Measurements from ENCODE around the gene UTF1. TPM values are rescaled to one million over a fixed set of nuclear protein-coding genes. Genes with fewer than 3 reads are reported as not detected.

The UTF1 gene
- polyA plus RNA-seq, 3 donors: 0.14 to 0.48 (median 0.24) TPM

- no peak overlapping the region for H3K27ac ChIP-seq (ENCODE audit: low read depth in 1 of 2, low read length in 2 of 2)
- no peak for TF ChIP-seq CTCF (IDR thresholded peaks at IDR 0.05)
- intact Hi-C loops (cut with micrococcal nuclease): loop anchor here in 1 of 2 donors (10.0 kb wide), 1 partner anchor 234 kb away; no protein-coding TSS in a partner anchor
- no peak overlapping the region for H3K9ac ChIP-seq (ENCODE audit: insufficient read depth, low read length, poor library complexity, severe bottlenecking)
- H4K20me1 ChIP-seq (ENCODE audit: insufficient read depth, low read length): no peaks in the 10 kb centered on the region
- H3K36me3 ChIP-seq (replicated peaks in 1 of 2; ENCODE audit: control insufficient read depth in 1 of 2, insufficient read depth in 2 of 2, low read length in 2 of 2): no peaks in the 10 kb centered on the region
- H3K4me1 Mint-ChIP-seq: peaks cover 32% of the 10 kb centered on the region
- H3K4me3 ChIP-seq (replicated peaks in 1 of 3; ENCODE audit: low read depth in 2 of 3, low read length in 3 of 3): no peak overlapping the region
- no peak overlapping the region for H2AFZ ChIP-seq (ENCODE audit: insufficient read depth, low read depth, low read length, poor library complexity, severe bottlenecking)
- H3K79me2 ChIP-seq (ENCODE audit: insufficient read depth, low read length): no peaks in the 10 kb centered on the region
- H3K27me3 ChIP-seq (ENCODE audit: control insufficient read depth in 2 of 2, insufficient read depth in 2 of 2, low read length in 2 of 2): peaks cover 0 to 14% of the 10 kb centered on the region in 2 donors
- peak overlapping the region in 1 of 2 donors; percentile 26 for H3K4me3 Mint-ChIP-seq
- WGBS (ENCODE audit: insufficient coverage): 72% methylated on average over 10 of the region's 21 CpGs
- no peaks in the 10 kb centered on the region for H3K36me3 Mint-ChIP-seq
- peaks cover 17 to 39% (median 20%) of the 10 kb centered on the region in 3 donors for H3K27me3 Mint-ChIP-seq (ENCODE audit: low read depth in 3 of 3)
- H3K4me2 ChIP-seq (replicated peaks; ENCODE audit: extremely low read depth, low read length, poor library complexity, severe bottlenecking): no peak overlapping the region
- no peak for DNase-seq
- H3K4me1 ChIP-seq (ENCODE audit: control insufficient read depth in 1 of 2, insufficient read depth in 2 of 2, low read length in 2 of 2): peaks cover 17 to 34% of the 10 kb centered on the region in 2 donors
- no peaks in the 10 kb centered on the region for H3K9me3 Mint-ChIP-seq
- no peaks in the 10 kb centered on the region for H3K9me3 ChIP-seq (replicated peaks in 1 of 2; ENCODE audit: control insufficient read depth in 1 of 2, insufficient read depth in 1 of 2, low read length in 2 of 2)
- no peak overlapping the region for H3K27ac Mint-ChIP-seq
These were observed 19.2 kb downstream of the UTF1 start for GRCh38 chr10:133249094-133249780.

DNA sequence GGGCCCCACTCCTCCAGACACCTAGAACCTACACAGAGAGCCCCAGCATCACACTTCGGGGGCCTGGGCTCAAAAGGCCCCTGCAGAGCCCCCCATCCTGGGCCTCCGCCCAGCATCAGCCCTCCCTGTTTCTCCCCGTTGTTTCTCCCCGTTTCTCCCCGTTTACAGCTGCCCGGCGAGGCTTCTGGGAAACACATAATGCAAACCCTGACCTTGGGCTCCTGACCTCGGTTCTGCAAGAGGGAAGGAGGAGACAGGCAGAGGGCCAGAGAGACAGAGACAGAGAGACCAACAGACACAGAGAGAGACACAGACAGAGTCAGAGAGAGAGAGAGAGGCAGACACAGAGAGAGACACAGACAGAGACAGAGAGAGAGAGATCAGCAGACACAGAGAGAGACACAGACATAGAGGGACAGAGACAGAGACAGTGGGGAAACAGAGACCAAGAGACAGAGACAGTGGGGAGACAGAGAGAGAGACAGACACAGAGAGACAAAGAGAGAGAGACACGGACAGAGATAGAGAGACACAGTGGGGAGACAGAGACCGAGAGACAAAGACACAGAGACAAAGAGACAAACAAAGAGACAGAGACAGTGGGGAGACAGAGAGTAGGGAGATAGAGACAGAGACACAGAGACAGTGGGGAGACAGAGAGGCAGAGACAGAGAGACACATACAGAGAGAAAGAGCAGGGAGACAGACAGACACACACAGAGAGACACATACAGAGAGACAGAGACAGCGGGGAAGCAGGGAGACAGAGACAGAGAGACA is 20.1 kb downstream of the UTF1 start:
- intact Hi-C loops (cut with micrococcal nuclease): loop anchor here (10.0 kb wide), 2 partner anchors 105 to 235 kb away; no protein-coding TSS in a partner anchor
- H3K36me3 Mint-ChIP-seq: no peaks in the 10 kb centered on the region
- Histone ChIP-seq H3K4me2 (replicated peaks; ENCODE audit: extremely low read depth, low read length, poor library complexity, severe bottlenecking) (no peak overlapping the region), H3K79me2 (ENCODE audit: insufficient read depth, low read length) (no peaks in the 10 kb centered on the region), H3K9me3 (replicated peaks in 1 of 2; ENCODE audit: control insufficient read depth in 1 of 2, insufficient read depth in 1 of 2, low read length in 2 of 2) (no peaks in the 10 kb centered on the region), H3K27me3 (ENCODE audit: control insufficient read depth in 2 of 2, insufficient read depth in 2 of 2, low read length in 2 of 2) (peaks cover 0 to 14% of the 10 kb centered on the region in 2 donors), H3K4me3 (replicated peaks in 1 of 3; ENCODE audit: low read depth in 2 of 3, low read length in 3 of 3) (no peak overlapping the region), H3K36me3 (replicated peaks in 1 of 2; ENCODE audit: control insufficient read depth in 1 of 2, insufficient read depth in 2 of 2, low read length in 2 of 2) (no peaks in the 10 kb centered on the region), H3K27ac (ENCODE audit: low read depth in 1 of 2, low read length in 2 of 2) (no peak overlapping the region), H4K20me1 (ENCODE audit: insufficient read depth, low read length) (no peaks in the 10 kb centered on the region), H3K9ac (ENCODE audit: insufficient read depth, low read length, poor library complexity, severe bottlenecking) (no peak overlapping the region), H2AFZ (ENCODE audit: insufficient read depth, low read depth, low read length, poor library complexity, severe bottlenecking) (no peak overlapping the region), H3K4me1 (ENCODE audit: control insufficient read depth in 1 of 2, insufficient read depth in 2 of 2, low read length in 2 of 2) (peaks cover 20 to 43% of the 10 kb centered on the region in 2 donors)
- H3K4me1 Mint-ChIP-seq: peaks cover 39% of the 10 kb centered on the region
- WGBS (ENCODE audit: insufficient coverage): 75% methylated on average over 4 of the region's 11 CpGs
- H3K9me3 Mint-ChIP-seq: no peaks in the 10 kb centered on the region
- peaks cover 14 to 35% (median 18%) of the 10 kb centered on the region in 3 donors for H3K27me3 Mint-ChIP-seq (ENCODE audit: low read depth in 3 of 3)
- no peak for TF ChIP-seq CTCF (IDR thresholded peaks at IDR 0.05)
- peak overlapping the region in 1 of 2 donors; percentile 31 for H3K4me3 Mint-ChIP-seq
- H3K27ac Mint-ChIP-seq: peak overlapping the region in 5 of 7 donors; percentile 1 to 71 (median 7)
- DNase-seq: no peak

Measured in CD14-positive monocyte (primary cell).